ENCODE results near the gene VWA7.

The VWA7 gene

GRCh38 chr6:31778999-31779885 lies 2.1 kb upstream of the VWA7 start:
- no peak for DNase-seq (ENCODE audit: low spot score)

GRCh38 chr6:31778193-31778592 lies 1.1 kb upstream of the VWA7 start:
- no peak for DNase-seq (ENCODE audit: low spot score)

- DNase-seq (ENCODE audit: low spot score) = no peak
Measured at GRCh38 chr6:31777667-31778050, 531 bp upstream of the VWA7 start.

- DNase-seq (ENCODE audit: low spot score) = no peak
Measured at GRCh38 chr6:31776485-31776988, 591 bp downstream of the VWA7 start.

- no peak for DNase-seq (ENCODE audit: low spot score)
Measured at GRCh38 chr6:31775633-31776484, 1.3 kb downstream of the VWA7 start.

- DNase-seq (ENCODE audit: low spot score) = no peak
Measured at GRCh38 chr6:31775184-31775583, 1.9 kb downstream of the VWA7 start.

GRCh38 chr6:31771992-31772358 lies 5.2 kb downstream of the VWA7 start:
- DNase-seq (ENCODE audit: low spot score) = peak; percentile 46

GRCh38 chr6:31770860-31771259 lies 6.3 kb downstream of the VWA7 start:
- no peak for DNase-seq (ENCODE audit: low spot score)

- DNase-seq (ENCODE audit: low spot score) = peak; percentile 66
Measured at GRCh38 chr6:31769684-31770371, 7.3 kb downstream of the VWA7 start.

- DNase-seq (ENCODE audit: low spot score) = no peak
Measured at GRCh38 chr6:31768363-31769257, 8.5 kb downstream of the VWA7 start.

- DNase-seq (ENCODE audit: low spot score) = no peak
Measured at GRCh38 chr6:31767096-31767645, 10.0 kb downstream of the VWA7 start.

- DNase-seq (ENCODE audit: low spot score) = no peak
Measured at GRCh38 chr6:31765910-31766794, 11.0 kb downstream of the VWA7 start.

- no peak for DNase-seq (ENCODE audit: low spot score)
Measured at GRCh38 chr6:31765559-31765909, 11.6 kb downstream of the VWA7 start.

GRCh38 chr6:31764198-31764597 lies 12.9 kb downstream of the VWA7 start:
- DNase-seq (ENCODE audit: low spot score) = no peak

- DNase-seq (ENCODE audit: low spot score) = peak; percentile 35
Measured at GRCh38 chr6:31763619-31763940, 13.5 kb downstream of the VWA7 start.

- no peak for DNase-seq (ENCODE audit: low spot score)
Measured at GRCh38 chr6:31762878-31763618, 14.1 kb downstream of the VWA7 start.

GRCh38 chr6:31762356-31762755 lies 14.8 kb downstream of the VWA7 start, which contains the start of gene SAPCD1:
Gene SAPCD1, plus strand, starts transcription at chr6:31762656. Its CDS starts 399 bp downstream, at chr6:31763055.
- DNase-seq (ENCODE audit: low spot score) = no peak

GRCh38 chr6:31761343-31761742 lies 15.8 kb downstream of the VWA7 start:
- DNase-seq (ENCODE audit: low spot score) = no peak

GRCh38 chr6:31760790-31761189 lies 16.3 kb downstream of the VWA7 start:
- DNase-seq (ENCODE audit: low spot score) = no peak

Data from RKO (cell line).